Choroid plexus epithelial cell (primary cell): ENCODE data around the gene STK35.
A peak's percentile ranks its signal among the peaks of the same experiment; 100 is the strongest.

ENCODE experiments used
- DNase-seq: peaks from one replicate; pipeline ENCODE4 v3.0.0-alpha.2; 2010; ENCODE audit warnings: low read depth
- H3K4me3 ChIP-seq: 2 replicates; pipeline ENCODE4 v1.5.1; 2011; ENCODE audit warnings: low read depth, mild to moderate bottlenecking, control low read depth, low read length, moderate library complexity
- CTCF ChIP-seq: conservative IDR thresholded peaks from 2 replicates; pipeline ENCODE4 v1.5.1; 2011; ENCODE audit warnings: low read depth, mild to moderate bottlenecking, control low read depth, inconsistent platforms, low read length, moderate library complexity

STK35 gene

GRCh38 chr20:2125474-2126112 is 24.0 kb downstream of the STK35 start:
- TF ChIP-seq CTCF = no peak

GRCh38 chr20:2127238-2127637 is 25.6 kb downstream of the STK35 start:
- no peak overlapping the region for H3K4me3 ChIP-seq
- DNase-seq = no peak
- no peak for TF ChIP-seq CTCF

More at GRCh38 chr20:2125474-2126112, 24.0 kb downstream of the STK35 start:
- no peak overlapping the region for H3K4me3 ChIP-seq
- DNase-seq = no peak

- no peak overlapping the region for H3K4me3 ChIP-seq
- TF ChIP-seq CTCF = no peak
- DNase-seq = no peak
Measured at GRCh38 chr20:2128542-2128941, 26.9 kb downstream of the STK35 start.

GRCh38 chr20:2130062-2130591 is 28.5 kb downstream of the STK35 start:
- no peak for DNase-seq

GRCh38 chr20:2130683-2131082 is 29.1 kb downstream of the STK35 start:
- TF ChIP-seq CTCF = no peak
- no peak for DNase-seq
- H3K4me3 ChIP-seq = no peak overlapping the region

More at GRCh38 chr20:2130062-2130591, 28.5 kb downstream of the STK35 start:
- TF ChIP-seq CTCF = no peak
- no peak overlapping the region for H3K4me3 ChIP-seq

- H3K4me3 ChIP-seq = no peak overlapping the region
- peak; percentile 67 for DNase-seq
- TF ChIP-seq CTCF = no peak
Measured at GRCh38 chr20:2131366-2131765, 29.7 kb downstream of the STK35 start.

GRCh38 chr20:2132461-2132901 is 30.9 kb downstream of the STK35 start:
- no peak overlapping the region for H3K4me3 ChIP-seq
- no peak for DNase-seq
- no peak for TF ChIP-seq CTCF
